ENCODE data around the gene MRE11. TPM values are rescaled to one million over a fixed set of nuclear protein-coding genes. Genes with fewer than 3 reads are reported as not detected.

Gene MRE11
- total RNA-seq, 3 donors from 2014 or later = 15.3 to 18.0 (median 16.9) TPM

DNA sequence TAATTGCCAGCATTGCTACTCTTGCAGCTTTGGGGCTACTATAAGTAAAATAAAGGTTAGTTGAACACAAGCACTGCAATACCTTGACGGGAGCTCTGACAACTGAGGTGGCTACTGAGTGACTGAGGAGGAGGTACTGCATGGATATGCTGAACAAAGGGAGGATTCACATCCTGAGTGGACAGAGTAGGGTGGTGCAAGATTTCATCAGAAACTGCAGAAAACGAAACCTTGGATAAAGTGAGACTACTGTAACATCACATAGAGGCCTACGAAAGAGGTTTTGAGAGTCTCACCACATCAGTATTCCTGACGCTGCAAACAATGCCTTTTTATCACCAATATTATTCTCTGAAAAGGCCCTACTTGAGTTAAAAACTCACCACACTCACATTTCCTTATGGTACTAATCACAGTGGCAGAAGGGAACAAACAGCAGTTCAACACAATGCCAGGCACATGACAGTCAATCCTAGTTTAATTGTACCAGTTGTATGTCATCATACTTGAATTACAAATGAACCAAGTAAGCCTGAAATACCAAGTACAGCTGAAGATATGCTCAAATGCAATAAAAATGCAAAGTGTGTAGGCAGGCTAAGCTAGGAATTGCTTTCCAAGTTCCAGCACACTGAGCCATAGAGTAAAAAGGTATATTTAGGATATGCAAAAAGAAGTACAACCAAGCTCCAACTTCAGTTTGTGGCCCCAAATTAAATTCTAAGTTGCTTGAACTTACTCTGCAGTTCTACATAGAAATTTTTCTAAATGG, 88.4 kb downstream of the MRE11 start:
- TF ChIP-seq, protein P1, sequence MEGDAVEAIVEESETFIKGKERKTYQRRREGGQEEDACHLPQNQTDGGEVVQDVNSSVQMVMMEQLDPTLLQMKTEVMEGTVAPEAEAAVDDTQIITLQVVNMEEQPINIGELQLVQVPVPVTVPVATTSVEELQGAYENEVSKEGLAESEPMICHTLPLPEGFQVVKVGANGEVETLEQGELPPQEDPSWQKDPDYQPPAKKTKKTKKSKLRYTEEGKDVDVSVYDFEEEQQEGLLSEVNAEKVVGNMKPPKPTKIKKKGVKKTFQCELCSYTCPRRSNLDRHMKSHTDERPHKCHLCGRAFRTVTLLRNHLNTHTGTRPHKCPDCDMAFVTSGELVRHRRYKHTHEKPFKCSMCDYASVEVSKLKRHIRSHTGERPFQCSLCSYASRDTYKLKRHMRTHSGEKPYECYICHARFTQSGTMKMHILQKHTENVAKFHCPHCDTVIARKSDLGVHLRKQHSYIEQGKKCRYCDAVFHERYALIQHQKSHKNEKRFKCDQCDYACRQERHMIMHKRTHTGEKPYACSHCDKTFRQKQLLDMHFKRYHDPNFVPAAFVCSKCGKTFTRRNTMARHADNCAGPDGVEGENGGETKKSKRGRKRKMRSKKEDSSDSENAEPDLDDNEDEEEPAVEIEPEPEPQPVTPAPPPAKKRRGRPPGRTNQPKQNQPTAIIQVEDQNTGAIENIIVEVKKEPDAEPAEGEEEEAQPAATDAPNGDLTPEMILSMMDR (IDR thresholded peaks at IDR 0.05) = no peak
- ATAC-seq (no peak), DNase-seq (no peak)
- intact Hi-C loops (cut with DNase I, micrococcal nuclease) = no loop called here
- Histone ChIP-seq H3K4me1 (ENCODE audit: low read depth) (no peaks in the 10 kb centered on the region), H3K36me3 (ENCODE audit: low read depth) (no peaks in the 10 kb centered on the region), H3K9me3 (no peaks in the 10 kb centered on the region), H3K4me3 (no peak overlapping the region)

- ATAC-seq = no peak
- intact Hi-C loops (cut with DNase I, micrococcal nuclease) = no loop called here
- no peak for DNase-seq
- Histone ChIP-seq H3K4me1 (ENCODE audit: low read depth) (no peaks in the 10 kb centered on the region), H3K9me3 (no peaks in the 10 kb centered on the region), H3K4me3 (no peak overlapping the region), H3K36me3 (ENCODE audit: low read depth) (no peaks in the 10 kb centered on the region)
- TF ChIP-seq, protein P1 (IDR thresholded peaks at IDR 0.05) = no peak
These were observed 91.3 kb downstream of the MRE11 start for GRCh38 chr11:94402355-94402754.

DNA sequence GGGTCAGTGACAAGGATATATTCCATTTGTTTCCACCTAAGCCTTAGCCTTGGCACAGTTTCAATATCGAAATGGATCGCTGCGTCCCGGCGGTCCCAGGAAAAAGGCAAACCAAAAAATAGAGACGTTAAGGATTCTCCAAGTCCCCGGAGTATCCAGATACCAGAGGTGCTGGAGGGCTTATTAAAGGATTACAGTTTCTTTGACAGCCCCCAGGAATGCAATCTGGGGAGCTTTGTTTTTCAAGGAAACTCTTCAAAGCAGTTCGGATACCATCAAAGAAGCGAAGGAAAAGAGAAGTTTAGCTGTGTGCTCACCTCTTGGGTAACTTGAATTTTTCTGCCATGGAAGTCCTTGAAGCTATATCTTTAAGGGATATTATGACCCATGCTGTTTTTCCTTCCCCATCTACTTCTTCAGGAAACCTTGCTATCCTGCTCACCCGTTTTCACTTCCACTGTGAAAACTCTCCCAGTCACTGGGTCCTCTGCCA, 91.8 kb downstream of the MRE11 start:
- DNase-seq (no peak), ATAC-seq (no peak)
- intact Hi-C loops (cut with DNase I, micrococcal nuclease) = no loop called here
- TF ChIP-seq, protein P1 (IDR thresholded peaks at IDR 0.05) = no peak
- H3K9me3 ChIP-seq = no peaks in the 10 kb centered on the region
- H3K36me3 ChIP-seq (ENCODE audit: low read depth) = no peaks in the 10 kb centered on the region
- H3K4me1 ChIP-seq (ENCODE audit: low read depth) = no peaks in the 10 kb centered on the region
- no peak overlapping the region for H3K4me3 ChIP-seq

DNA sequence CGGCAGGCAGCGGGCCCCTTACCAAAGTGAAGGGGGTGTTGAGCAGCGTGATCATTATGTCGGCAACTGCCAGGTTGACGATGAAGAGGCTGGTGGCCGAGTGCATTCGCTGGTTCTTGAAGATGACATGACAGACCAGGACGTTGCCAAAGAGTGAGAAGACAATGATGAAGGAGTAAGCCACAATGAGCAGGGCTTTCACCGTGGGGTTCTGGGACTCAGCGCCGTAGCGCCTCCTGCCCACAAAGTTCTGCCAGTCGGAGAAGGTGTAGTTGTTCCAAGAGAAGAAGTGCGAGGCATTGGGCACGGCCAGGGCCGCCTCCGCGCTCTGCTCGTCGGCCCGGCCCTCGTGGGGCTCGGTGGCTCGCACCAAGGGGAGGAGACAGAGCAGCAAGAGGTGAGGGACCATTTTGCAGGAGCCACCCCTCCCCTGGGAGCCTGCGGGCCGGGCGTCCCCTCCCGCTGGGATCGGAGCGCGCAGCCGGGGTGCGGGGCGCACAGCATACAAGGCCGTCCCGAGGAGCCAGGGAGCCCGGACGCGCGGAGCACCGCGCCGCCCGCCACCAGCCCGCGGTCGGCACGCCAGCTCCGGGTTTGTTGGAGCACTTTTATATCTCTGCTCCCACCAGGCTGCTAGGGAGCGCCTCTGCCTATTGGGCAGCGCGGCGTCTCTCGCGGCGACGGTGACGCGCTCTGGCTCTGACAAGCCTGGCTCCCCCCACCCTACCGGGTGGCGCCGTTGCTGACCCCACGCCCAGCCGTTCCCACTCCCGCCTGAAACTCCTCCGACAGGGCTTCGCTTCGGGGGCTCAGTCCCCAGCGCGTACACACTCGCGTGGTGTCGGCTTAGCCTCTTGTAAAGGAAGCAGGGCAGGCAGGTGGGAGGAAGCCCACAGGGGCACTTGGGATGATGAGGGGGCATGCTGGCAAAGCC, 92.5 kb downstream of the MRE11 start, which contains the start of gene GPR83:
GPR83 (minus strand) TSS at position 581 of the 934 bp plus-strand sequence; CDS start at position 409, 172 bp downstream.
- intact Hi-C loops (cut with DNase I, micrococcal nuclease) = no loop called here
- ATAC-seq (peak; percentile 21), DNase-seq (no peak)
- no peak within 1 kb of the TSS for H3K4me3 ChIP-seq
- no peaks in the 10 kb centered on the region for H3K36me3 ChIP-seq (ENCODE audit: low read depth)
- no peaks in the 10 kb centered on the region for H3K9me3 ChIP-seq
- TF ChIP-seq, protein P1 (IDR thresholded peaks at IDR 0.05) = no peak
- H3K4me1 ChIP-seq (ENCODE audit: low read depth) = no peaks in the 10 kb centered on the region

GRCh38 chr11:94400457-94400838, 93.2 kb downstream of the MRE11 start:
- Histone ChIP-seq H3K36me3 (ENCODE audit: low read depth) (no peaks in the 10 kb centered on the region), H3K4me1 (ENCODE audit: low read depth) (no peaks in the 10 kb centered on the region), H3K9me3 (no peaks in the 10 kb centered on the region), H3K4me3 (no peak overlapping the region)
- intact Hi-C loops (cut with DNase I, micrococcal nuclease) = no loop called here
- DNase-seq (no peak), ATAC-seq (no peak)
- TF ChIP-seq, protein P1 (IDR thresholded peaks at IDR 0.05) = no peak

All from mucosa of descending colon (tissue), 3 donors.